ENCODE measurements around the gene DRD4.

Gene DRD4

DNA sequence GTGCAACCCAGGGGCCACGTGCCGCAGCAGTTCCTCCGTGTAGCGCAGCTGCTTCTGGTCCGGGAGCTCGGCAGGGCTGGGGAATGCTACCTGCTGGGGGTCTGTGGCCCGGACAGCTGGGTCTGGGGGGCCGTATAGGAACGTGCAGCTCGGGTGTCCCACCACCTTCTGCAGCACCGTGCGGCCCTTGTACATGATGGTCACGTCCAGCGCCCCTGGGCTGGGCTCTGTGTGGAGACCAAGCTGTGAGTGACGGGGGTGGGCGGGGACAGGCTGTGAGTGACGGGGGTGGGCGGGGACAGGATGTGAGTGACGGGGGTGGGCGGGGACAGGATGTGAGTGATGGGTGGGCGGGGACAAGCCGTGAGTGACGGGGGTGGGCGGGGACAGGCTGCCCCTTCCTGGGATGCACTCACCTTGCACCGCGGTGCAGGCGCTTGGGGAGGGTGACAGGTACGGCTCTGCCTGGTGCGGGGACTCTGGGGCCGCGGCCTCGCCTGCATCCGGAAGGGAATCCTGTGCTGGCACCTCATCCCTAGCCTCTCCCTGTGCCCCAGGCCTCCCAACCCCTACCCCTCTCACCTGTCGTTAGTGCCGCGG is 23.6 kb upstream of the DRD4 start:
- no peak overlapping the region for H3K4me2 ChIP-seq (ENCODE audit: low read length, poor library complexity, severe bottlenecking)
- H3K18ac ChIP-seq (ENCODE audit: low read depth in 1 of 2, low read length in 2 of 2) = no peak overlapping the region
- H4K8ac ChIP-seq (ENCODE audit: low read length) = no peak overlapping the region
- peaks cover 52 to 90% of the 10 kb centered on the region in 2 experiments for H3K36me3 ChIP-seq (ENCODE audit: control insufficient read depth in 1 of 2, insufficient read depth in 2 of 2, low read depth in 1 of 2, low read length in 2 of 2)
- no peak overlapping the region for H2AFZ ChIP-seq (ENCODE audit: low read depth, low read length)
- H3K27me3 ChIP-seq (ENCODE audit: control insufficient read depth in 1 of 2, insufficient read depth in 1 of 2, low read length in 2 of 2) = no peaks in the 10 kb centered on the region
- H3K14ac ChIP-seq (ENCODE audit: low read length in 2 of 2) = no peak overlapping the region
- H3K4ac ChIP-seq (ENCODE audit: low read depth in 1 of 2, low read length in 2 of 2) = peak overlapping the region in 1 of 2 experiments; percentile 7
- H3K9me3 ChIP-seq (ENCODE audit: control insufficient read depth, low read length) = no peaks in the 10 kb centered on the region
- WGBS = 71% methylated on average over 25 of the region's 36 CpGs
- no peak overlapping the region for H3K27ac ChIP-seq (ENCODE audit: low read length, poor library complexity, severe bottlenecking)
- peak; percentile 50 for DNase-seq
- H3K4me3 ChIP-seq (ENCODE audit: insufficient read depth in 1 of 2, low read depth in 1 of 2, low read length in 2 of 2) = no peak overlapping the region
- no peak overlapping the region for H2BK120ac ChIP-seq (ENCODE audit: low read depth, low read length)
- H2AK5ac ChIP-seq (ENCODE audit: low read length, severe bottlenecking) = no peak overlapping the region
- no peak overlapping the region for H4K91ac ChIP-seq (ENCODE audit: low read length)
- no peak overlapping the region for H2BK15ac ChIP-seq (ENCODE audit: low read depth, poor library complexity, severe bottlenecking)
- peak overlapping the region; percentile 53 for H2BK5ac ChIP-seq (ENCODE audit: low read depth, low read length, poor library complexity, severe bottlenecking)
- H3K23ac ChIP-seq (ENCODE audit: low read length in 2 of 2) = no peak overlapping the region
- peaks cover 42% of the 10 kb centered on the region for H3K79me1 ChIP-seq (replicated peaks; ENCODE audit: low read length, poor library complexity, severe bottlenecking)
- no peak overlapping the region for H2BK12ac ChIP-seq (ENCODE audit: low read length in 2 of 2)
- peaks cover 36% of the 10 kb centered on the region for H3K4me1 ChIP-seq (ENCODE audit: control insufficient read depth, insufficient read depth, low read depth, low read length)
- no peak overlapping the region for H3K9ac ChIP-seq (ENCODE audit: low read length)

DNA sequence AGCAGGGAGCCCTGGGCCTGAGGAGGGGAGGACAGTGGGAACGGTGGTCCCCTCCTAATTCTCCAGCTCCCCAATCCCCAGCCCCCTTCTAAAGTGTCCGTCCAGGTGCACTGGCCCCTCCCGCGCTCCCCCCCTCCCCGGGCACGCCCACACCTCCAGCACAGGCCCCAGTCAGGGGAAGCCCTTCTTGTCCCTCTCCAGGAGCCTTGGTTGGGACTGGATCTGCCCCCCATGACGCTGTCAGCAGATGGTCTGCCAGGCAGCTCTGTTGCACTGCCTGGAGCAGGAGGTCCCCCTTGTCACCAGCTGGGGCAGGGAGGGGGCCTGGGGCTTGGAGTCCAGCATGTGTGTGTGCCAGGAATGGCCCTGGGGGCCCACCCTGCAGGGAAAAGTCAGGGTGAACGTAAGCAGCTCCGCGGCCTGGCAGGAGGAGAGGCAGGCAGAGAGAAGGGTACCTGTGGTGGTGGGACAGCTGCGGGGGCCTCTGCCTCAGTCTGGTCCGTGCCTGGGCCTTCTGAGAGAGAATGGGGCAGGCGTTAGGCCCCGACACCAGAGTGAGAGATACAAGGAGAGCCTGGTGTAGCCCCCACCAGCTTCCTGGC is 22.9 kb upstream of the DRD4 start:
- Histone ChIP-seq H4K91ac (ENCODE audit: low read length) (peak overlapping the region; percentile 14), H3K23ac (ENCODE audit: low read length in 2 of 2) (no peak overlapping the region), H3K4me2 (ENCODE audit: low read length, poor library complexity, severe bottlenecking) (no peak overlapping the region), H3K27ac (ENCODE audit: low read length, poor library complexity, severe bottlenecking) (no peak overlapping the region), H2BK15ac (ENCODE audit: low read depth, poor library complexity, severe bottlenecking) (no peak overlapping the region), H3K4me1 (ENCODE audit: control insufficient read depth, insufficient read depth, low read depth, low read length) (peaks cover 36% of the 10 kb centered on the region), H3K27me3 (ENCODE audit: control insufficient read depth in 1 of 2, insufficient read depth in 1 of 2, low read length in 2 of 2) (no peaks in the 10 kb centered on the region), H3K4ac (ENCODE audit: low read depth in 1 of 2, low read length in 2 of 2) (peak overlapping the region in 1 of 2 experiments; percentile 13), H3K14ac (ENCODE audit: low read length in 2 of 2) (no peak overlapping the region), H3K79me1 (replicated peaks; ENCODE audit: low read length, poor library complexity, severe bottlenecking) (peaks cover 41% of the 10 kb centered on the region), H3K9ac (ENCODE audit: low read length) (no peak overlapping the region), H2BK5ac (ENCODE audit: low read depth, low read length, poor library complexity, severe bottlenecking) (no peak overlapping the region), H2AK5ac (ENCODE audit: low read length, severe bottlenecking) (no peak overlapping the region), H3K9me3 (ENCODE audit: control insufficient read depth, low read length) (no peaks in the 10 kb centered on the region), H3K18ac (ENCODE audit: low read depth in 1 of 2, low read length in 2 of 2) (no peak overlapping the region), H4K8ac (ENCODE audit: low read length) (peak overlapping the region; percentile 73), H3K4me3 (ENCODE audit: insufficient read depth in 1 of 2, low read depth in 1 of 2, low read length in 2 of 2) (peak overlapping the region in 1 of 2 experiments; percentile 98), H2BK120ac (ENCODE audit: low read depth, low read length) (no peak overlapping the region), H2BK12ac (ENCODE audit: low read length in 2 of 2) (no peak overlapping the region), H2AFZ (ENCODE audit: low read depth, low read length) (no peak overlapping the region), H3K36me3 (ENCODE audit: control insufficient read depth in 1 of 2, insufficient read depth in 2 of 2, low read depth in 1 of 2, low read length in 2 of 2) (peaks cover 48 to 89% of the 10 kb centered on the region in 2 experiments)
- WGBS = 85% methylated on average over 13 of the region's 14 CpGs
- DNase-seq = no peak

DNA sequence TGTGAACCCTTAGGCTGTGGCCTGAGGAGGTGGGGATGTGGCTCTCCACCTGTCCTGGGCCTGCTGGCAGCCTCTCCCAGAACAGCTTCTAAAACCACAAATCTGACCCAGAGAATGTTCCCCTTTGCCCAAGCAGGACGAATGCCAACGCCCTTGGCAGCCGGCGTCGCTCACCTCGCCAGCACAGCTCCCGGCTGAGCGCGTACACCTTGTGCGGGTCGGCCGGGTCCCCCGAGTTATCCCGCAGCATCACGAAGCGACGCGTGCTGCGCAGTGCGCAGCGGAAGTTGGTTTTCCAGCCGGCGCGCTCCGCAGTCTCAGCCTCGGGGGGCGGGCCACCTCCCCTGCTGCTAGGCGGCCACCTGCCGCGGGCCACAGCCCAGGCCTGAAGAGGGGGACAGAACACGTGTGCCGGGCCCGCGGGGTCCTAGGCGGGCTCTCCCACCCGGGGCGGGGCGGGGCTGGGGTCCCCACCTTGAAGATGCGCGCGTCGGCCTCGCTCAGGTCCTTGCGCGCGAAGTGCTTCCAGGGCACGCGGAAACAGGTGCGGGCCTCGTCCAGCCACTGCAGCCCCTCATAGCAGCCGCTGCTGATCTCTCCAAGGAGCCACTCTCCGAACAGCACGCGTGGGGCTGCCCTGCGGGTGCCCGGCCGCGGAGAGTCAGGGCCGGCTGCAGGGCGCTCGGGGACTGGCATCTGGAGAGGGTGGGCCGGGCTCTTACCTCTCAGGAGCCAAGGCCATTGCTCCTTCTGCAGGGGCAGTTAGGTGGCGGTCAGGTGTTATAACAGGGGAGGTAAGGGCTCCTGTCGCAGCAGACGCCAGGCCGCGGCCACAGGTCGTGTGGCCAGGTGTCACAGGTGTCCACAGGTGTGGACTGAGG is 22.2 kb upstream of the DRD4 start:
- peak overlapping the region; percentile 66 for H3K4me2 ChIP-seq (ENCODE audit: low read length, poor library complexity, severe bottlenecking)
- H3K9ac ChIP-seq (ENCODE audit: low read length) = peak overlapping the region; percentile 97
- H3K23ac ChIP-seq (ENCODE audit: low read length in 2 of 2) = no peak overlapping the region
- peak overlapping the region in 1 of 2 experiments; percentile 75 for H2BK12ac ChIP-seq (ENCODE audit: low read length in 2 of 2)
- no peak overlapping the region for H2BK5ac ChIP-seq (ENCODE audit: low read depth, low read length, poor library complexity, severe bottlenecking)
- H3K14ac ChIP-seq (ENCODE audit: low read length in 2 of 2) = peak overlapping the region in 1 of 2 experiments; percentile 99
- H2BK15ac ChIP-seq (ENCODE audit: low read depth, poor library complexity, severe bottlenecking) = no peak overlapping the region
- H3K27ac ChIP-seq (ENCODE audit: low read length, poor library complexity, severe bottlenecking) = peak overlapping the region; percentile 12
- WGBS = 84% methylated on average over 63 of the region's 68 CpGs
- peaks cover 43 to 89% of the 10 kb centered on the region in 2 experiments for H3K36me3 ChIP-seq (ENCODE audit: control insufficient read depth in 1 of 2, insufficient read depth in 2 of 2, low read depth in 1 of 2, low read length in 2 of 2)
- peak overlapping the region; percentile 74 to 98 for H3K4me3 ChIP-seq (ENCODE audit: insufficient read depth in 1 of 2, low read depth in 1 of 2, low read length in 2 of 2)
- H3K4ac ChIP-seq (ENCODE audit: low read depth in 1 of 2, low read length in 2 of 2) = peak overlapping the region; percentile 18 to 92
- H4K8ac ChIP-seq (ENCODE audit: low read length) = peak overlapping the region; percentile 51
- peak overlapping the region; percentile 89 for H4K91ac ChIP-seq (ENCODE audit: low read length)
- no peaks in the 10 kb centered on the region for H3K27me3 ChIP-seq (ENCODE audit: control insufficient read depth in 1 of 2, insufficient read depth in 1 of 2, low read length in 2 of 2)
- H3K4me1 ChIP-seq (ENCODE audit: control insufficient read depth, insufficient read depth, low read depth, low read length) = peaks cover 36% of the 10 kb centered on the region
- no peak overlapping the region for H2BK120ac ChIP-seq (ENCODE audit: low read depth, low read length)
- peak overlapping the region; percentile 7 for H2AFZ ChIP-seq (ENCODE audit: low read depth, low read length)
- H3K9me3 ChIP-seq (ENCODE audit: control insufficient read depth, low read length) = no peaks in the 10 kb centered on the region
- no peak overlapping the region for H2AK5ac ChIP-seq (ENCODE audit: low read length, severe bottlenecking)
- peaks cover 44% of the 10 kb centered on the region for H3K79me1 ChIP-seq (replicated peaks; ENCODE audit: low read length, poor library complexity, severe bottlenecking)
- no peak for DNase-seq
- peak overlapping the region; percentile 74 to 98 for H3K18ac ChIP-seq (ENCODE audit: low read depth in 1 of 2, low read length in 2 of 2)
